Transverse colon (tissue), 4 donors: Measurements from ENCODE around the gene STK32B. TPM values are rescaled to one million over a fixed set of nuclear protein-coding genes. Genes with fewer than 3 reads are reported as not detected.

ENCODE experiments used
- DNase-seq: peaks from one replicate; pipeline ENCODE4 v3.0.0-alpha.2; 2019
- H3K27ac ChIP-seq, 4 donors: fragments of 200-600 bp; sonication (generic); 2 replicates each; pipeline ENCODE4 v1.5.1; 2016 to 2018; ENCODE audit warnings: inconsistent platforms in 4 of 4
- H3K27me3 ChIP-seq: fragments of 200-600 bp; sonication (generic); 2 replicates; pipeline ENCODE4 v1.5.1; 2017; ENCODE audit warnings: inconsistent platforms
- H3K36me3 ChIP-seq, 4 donors: fragments of 200-600 bp; sonication (generic); 2 replicates each; pipeline ENCODE4 v1.5.1; 2017 to 2019; ENCODE audit warnings: inconsistent platforms in 4 of 4
- H3K4me1 ChIP-seq, 4 donors: fragments of 200-600 bp; sonication (generic); 2 replicates each; pipeline ENCODE4 v1.5.1; 2017 to 2020; ENCODE audit warnings: inconsistent platforms in 4 of 4
- H3K4me3 ChIP-seq, 4 donors: fragments of 200-600 bp; sonication (generic); 1 replicate in 1 of 4; 2 replicates in 3 of 4; pipeline versions ENCODE4 v1.5.1 to v1.6.1; 2017 to 2019; ENCODE audit warnings: inconsistent platforms in 4 of 4
- H3K9me3 ChIP-seq, 2 donors: fragments of 200-600 bp; sonication (generic); 2 replicates each; pipeline ENCODE4 v1.5.1; 2017 to 2019; ENCODE audit warnings: inconsistent platforms in 2 of 2
- EP300 ChIP-seq: sonication (generic); formaldehyde crosslinking; IDR thresholded peaks from one replicate; pipeline ENCODE4 v1.6.1; 2017; ENCODE audit warnings: antibody characterized with exemption, low read depth
- POLR2A ChIP-seq: fragments of 450-650 bp; IDR thresholded peaks from one replicate; pipeline ENCODE4 v1.6.1; 2016; ENCODE audit warnings: antibody characterized with exemption, mild to moderate bottlenecking, moderate library complexity
- POLR2AphosphoS5 ChIP-seq, 3 donors: sonication (generic); formaldehyde crosslinking; IDR thresholded peaks; one replicate each; pipeline ENCODE4 v1.6.1; 2016; ENCODE audit warnings: antibody characterized with exemption in 3 of 3
- WGBS, 2 donors: methylation state at CpG; one replicate each; pipeline ENCODE4 v1.1.5; 2018; ENCODE audit warnings: low coverage in 1 of 2; 5-methylcytosine and 5-hydroxymethylcytosine counted together
- in situ Hi-C, 4 donors: fragments of 200-750 bp; cut with MboI; loops; one replicate each; pipeline versions ENCODE4 v1.15.0 to v1.15.1; 2017; ENCODE audit warnings: low sequenced_read_pairs in 3 of 4, low pct_ligation_motif_present in 1 of 4, low pct_unique_long_range_greater_than_20kb in 1 of 4
- intact Hi-C: fragments of 100-400 bp; cut with DNase I; formaldehyde crosslinking; loops from one replicate; pipeline ENCODE4 v1.15.1; 2023; ENCODE audit warnings: low total_unique reads
- total RNA-seq, 4 donors: library from RNA; depleted of rRNA; stranded (reverse); fragments of >200 nt; gene quantifications; one replicate each; pipeline ENCODE4 v1.1.0, GENCODE V29; 2016
- TF ChIP-seq, protein P1 (sequence below), 5 experiments: fragments of 200-600 bp in 3 of 5; fragments of 450-650 bp in 2 of 5; sonication (generic) in 3 of 5; IDR thresholded peaks; 1 replicate in 2 of 5; 2 replicates in 3 of 5; pipeline ENCODE4 v1.5.1; 2016 to 2017; ENCODE audit warnings: antibody characterized with exemption in 5 of 5, inconsistent platforms in 3 of 5, mild to moderate bottlenecking in 2 of 5, moderate library complexity in 1 of 5

Gene STK32B
- total RNA-seq, 4 donors from 2014 or later, result 0.37 to 1.1 (median 0.64) TPM

DNA sequence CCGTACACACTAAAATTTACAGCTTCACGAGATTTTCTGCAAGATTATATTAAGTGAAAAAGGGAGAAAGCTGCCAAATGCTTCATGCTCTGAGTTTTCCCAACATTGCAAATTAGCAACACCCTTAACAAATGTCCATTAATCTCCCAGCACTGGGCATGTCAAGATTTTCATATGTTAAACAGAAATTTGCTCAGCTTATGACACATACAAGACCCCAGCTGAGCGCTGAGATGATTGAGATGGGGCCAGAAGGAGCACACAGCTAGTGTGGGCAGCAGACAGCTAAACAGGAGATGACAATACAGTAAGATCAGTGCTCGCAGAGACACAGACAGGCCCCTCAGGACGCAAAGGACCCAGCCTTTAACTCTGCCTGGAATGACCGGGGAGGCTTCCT is 208.8 kb downstream of the STK32B start:
- DNase-seq, result no peak
- H3K27ac ChIP-seq, result no peak overlapping the region
- in situ Hi-C loops, result no loop called here
- TF ChIP-seq EP300, result no peak
- no peak for TF ChIP-seq POLR2A
- no peak for TF ChIP-seq POLR2AphosphoS5 (IDR thresholded peaks at IDR 0.05)
- TF ChIP-seq, protein P1, sequence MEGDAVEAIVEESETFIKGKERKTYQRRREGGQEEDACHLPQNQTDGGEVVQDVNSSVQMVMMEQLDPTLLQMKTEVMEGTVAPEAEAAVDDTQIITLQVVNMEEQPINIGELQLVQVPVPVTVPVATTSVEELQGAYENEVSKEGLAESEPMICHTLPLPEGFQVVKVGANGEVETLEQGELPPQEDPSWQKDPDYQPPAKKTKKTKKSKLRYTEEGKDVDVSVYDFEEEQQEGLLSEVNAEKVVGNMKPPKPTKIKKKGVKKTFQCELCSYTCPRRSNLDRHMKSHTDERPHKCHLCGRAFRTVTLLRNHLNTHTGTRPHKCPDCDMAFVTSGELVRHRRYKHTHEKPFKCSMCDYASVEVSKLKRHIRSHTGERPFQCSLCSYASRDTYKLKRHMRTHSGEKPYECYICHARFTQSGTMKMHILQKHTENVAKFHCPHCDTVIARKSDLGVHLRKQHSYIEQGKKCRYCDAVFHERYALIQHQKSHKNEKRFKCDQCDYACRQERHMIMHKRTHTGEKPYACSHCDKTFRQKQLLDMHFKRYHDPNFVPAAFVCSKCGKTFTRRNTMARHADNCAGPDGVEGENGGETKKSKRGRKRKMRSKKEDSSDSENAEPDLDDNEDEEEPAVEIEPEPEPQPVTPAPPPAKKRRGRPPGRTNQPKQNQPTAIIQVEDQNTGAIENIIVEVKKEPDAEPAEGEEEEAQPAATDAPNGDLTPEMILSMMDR (IDR thresholded peaks at IDR 0.05), result no peak
- no peaks in the 10 kb centered on the region for H3K4me1 ChIP-seq
- WGBS, 2 donors, result 80 to 86% methylated on average over 6 of the region's 6 CpGs
- no peaks in the 10 kb centered on the region for H3K36me3 ChIP-seq
- no peaks in the 10 kb centered on the region for H3K9me3 ChIP-seq
- intact Hi-C loops, result no loop called here
- no peak overlapping the region for H3K4me3 ChIP-seq
- no peaks in the 10 kb centered on the region for H3K27me3 ChIP-seq

DNA sequence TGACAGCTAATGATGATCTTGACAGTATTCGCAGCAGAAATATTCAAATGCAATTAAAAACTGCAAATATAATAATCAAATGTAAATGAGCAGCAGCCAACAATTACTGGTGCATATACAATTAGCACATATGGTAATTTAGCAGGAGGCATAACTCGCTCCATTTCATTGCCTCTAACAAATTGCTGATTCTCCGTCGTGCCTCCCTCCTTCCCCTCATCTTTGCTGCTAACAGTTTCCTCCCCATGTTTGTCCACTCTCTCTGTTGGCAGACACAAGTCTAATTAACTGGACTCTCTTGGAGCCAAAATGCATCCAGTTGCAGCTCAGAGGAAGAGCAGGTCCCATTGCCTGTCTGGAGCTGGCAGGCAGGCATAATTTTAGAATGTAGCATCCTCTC is 210.6 kb downstream of the STK32B start:
- Histone ChIP-seq H3K9me3 (no peaks in the 10 kb centered on the region), H3K27me3 (no peaks in the 10 kb centered on the region), H3K27ac (no peak overlapping the region), H3K36me3 (no peaks in the 10 kb centered on the region), H3K4me3 (no peak overlapping the region), H3K4me1 (no peaks in the 10 kb centered on the region)
- no peak for DNase-seq
- intact Hi-C loops (no loop called here), in situ Hi-C loops (no loop called here)
- WGBS, 2 donors, result 82 to 84% methylated on average over 3 to 4 of the region's 4 CpGs
- TF ChIP-seq POLR2AphosphoS5 (IDR thresholded peaks at IDR 0.05) (no peak), POLR2A (no peak), EP300 (no peak)
- TF ChIP-seq, protein P1 (IDR thresholded peaks at IDR 0.05), result no peak

DNA sequence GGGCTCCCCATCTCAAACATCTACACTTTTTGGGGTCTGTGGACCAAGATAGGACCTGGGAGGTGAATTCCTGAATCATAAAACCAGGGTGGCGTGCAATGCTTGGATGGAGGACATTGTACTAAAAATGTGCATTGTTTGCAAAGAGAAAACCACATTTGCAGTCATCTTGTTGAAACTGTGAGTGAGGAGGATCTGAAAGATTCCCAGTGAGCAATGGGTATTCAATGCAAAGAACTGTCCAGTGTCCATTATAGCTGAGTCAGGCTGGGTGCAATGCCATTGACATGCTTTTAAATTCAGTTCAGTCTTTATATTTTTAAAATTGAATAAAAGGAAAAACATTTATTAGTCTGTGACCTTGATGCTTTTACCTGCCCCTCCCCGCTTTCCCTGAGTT is 215.7 kb downstream of the STK32B start:
- WGBS, 2 donors, result 74 to 75% methylated on average over 2 of the region's 2 CpGs
- in situ Hi-C loops, result no loop called here
- H3K27me3 ChIP-seq, result no peaks in the 10 kb centered on the region
- TF ChIP-seq EP300 (no peak), POLR2A (no peak), POLR2AphosphoS5 (IDR thresholded peaks at IDR 0.05) (no peak)
- TF ChIP-seq, protein P1 (IDR thresholded peaks at IDR 0.05), result no peak
- no peak for DNase-seq
- no peaks in the 10 kb centered on the region for H3K36me3 ChIP-seq
- H3K4me3 ChIP-seq, result no peak overlapping the region
- no peak overlapping the region for H3K27ac ChIP-seq
- no peaks in the 10 kb centered on the region for H3K4me1 ChIP-seq
- intact Hi-C loops, result no loop called here
- H3K9me3 ChIP-seq, result no peaks in the 10 kb centered on the region

DNA sequence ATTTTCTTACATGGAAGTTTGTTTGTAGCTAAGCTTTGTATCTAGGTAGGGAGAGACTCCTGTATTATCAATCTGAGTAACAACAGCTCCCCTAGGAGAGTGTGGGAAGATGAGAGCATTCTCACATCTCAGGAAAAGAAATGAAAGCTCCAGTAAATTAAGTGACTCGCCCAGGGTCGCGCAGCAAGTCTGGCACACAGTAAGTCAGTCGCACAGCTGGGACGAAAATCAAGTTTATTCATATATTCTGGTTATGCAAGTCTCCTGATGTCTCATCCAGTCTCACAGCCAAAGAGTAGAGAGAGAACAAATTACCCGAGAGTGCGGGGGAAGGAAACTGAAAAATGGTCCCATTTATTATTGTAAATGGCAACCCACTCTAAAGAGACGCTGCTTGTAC is 216.1 kb downstream of the STK32B start:
- Histone ChIP-seq H3K36me3 (no peaks in the 10 kb centered on the region), H3K9me3 (no peaks in the 10 kb centered on the region), H3K27me3 (no peaks in the 10 kb centered on the region), H3K4me3 (no peak overlapping the region), H3K27ac (no peak overlapping the region), H3K4me1 (no peaks in the 10 kb centered on the region)
- DNase-seq, result no peak
- 84% methylated on average over 3 to 8 of the region's 8 CpGs for WGBS, 2 donors
- in situ Hi-C loops, result no loop called here
- no peak for TF ChIP-seq POLR2A
- TF ChIP-seq EP300, result no peak
- TF ChIP-seq, protein P1 (IDR thresholded peaks at IDR 0.05), result no peak
- no peak for TF ChIP-seq POLR2AphosphoS5 (IDR thresholded peaks at IDR 0.05)
- intact Hi-C loops, result no loop called here
